Activated CD8-positive, alpha-beta memory T cell treated with anti-CD3 and anti-CD28 coated beads for 1 hour (primary cell): Measurements from ENCODE around the gene EPSTI1.
"Not testable (repeated sequence)": the region's sequence is repeated elsewhere in the genome, so short reads cannot be mapped to it uniquely, and the experiment has no call there.

Experiments
- DNase-seq, 2 donors: peaks; one replicate each; pipeline ENCODE4 v3.0.0-alpha.2; 2020; ENCODE audit warnings: low read depth in 1 of 2; ENCODE audit errors: extremely low read depth in 1 of 2

The EPSTI1 gene

DNA sequence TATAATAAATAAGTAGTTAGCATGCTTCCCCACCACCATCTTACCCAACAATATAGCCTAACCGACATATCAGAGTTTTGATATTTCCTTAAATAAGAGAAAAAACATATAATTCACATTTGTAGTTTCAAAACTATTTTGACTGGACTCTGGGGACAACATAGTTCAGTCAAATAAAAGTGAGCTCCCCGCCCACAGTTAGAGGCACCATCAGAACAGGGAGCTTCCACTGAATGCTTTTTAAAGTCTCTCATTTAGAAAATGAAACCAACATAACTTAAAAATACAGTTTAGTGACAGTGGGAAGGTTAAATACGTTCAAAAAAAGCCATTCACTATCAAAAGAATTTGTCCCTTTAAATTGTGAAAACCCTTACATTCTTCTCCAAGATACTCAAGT lies 92.8 kb downstream of the EPSTI1 start:
- DNase-seq = no peak

- no peak for DNase-seq
These were observed 96.3 kb downstream of the EPSTI1 start for GRCh38 chr13:42895776-42896175.

- no peak for DNase-seq
These were observed 97.2 kb downstream of the EPSTI1 start for GRCh38 chr13:42894765-42895243.

GRCh38 chr13:42893214-42893671 lies 98.8 kb downstream of the EPSTI1 start:
- no peak for DNase-seq

DNA sequence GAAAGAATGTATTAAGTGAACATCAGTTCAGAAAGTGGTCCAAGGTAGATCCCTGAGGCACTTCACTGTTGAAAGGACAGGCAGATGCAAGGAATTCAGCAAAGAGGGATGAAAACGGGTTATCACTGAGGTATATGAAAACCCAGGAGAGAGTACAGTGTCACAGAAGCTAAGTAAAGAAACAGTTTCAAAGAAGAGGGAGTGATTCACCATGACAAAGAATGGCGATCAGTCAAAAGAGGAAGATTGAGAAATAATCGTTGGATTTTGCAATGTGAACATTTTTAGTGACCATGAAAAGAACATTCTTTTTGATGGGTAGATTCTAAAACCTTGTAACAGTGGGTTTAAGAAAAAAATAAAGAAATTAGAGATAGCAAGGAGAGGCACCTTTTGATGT lies 99.3 kb downstream of the EPSTI1 start:
- DNase-seq = no peak

GRCh38 chr13:42891591-42891990 lies 100.5 kb downstream of the EPSTI1 start:
- DNase-seq = no peak

DNA sequence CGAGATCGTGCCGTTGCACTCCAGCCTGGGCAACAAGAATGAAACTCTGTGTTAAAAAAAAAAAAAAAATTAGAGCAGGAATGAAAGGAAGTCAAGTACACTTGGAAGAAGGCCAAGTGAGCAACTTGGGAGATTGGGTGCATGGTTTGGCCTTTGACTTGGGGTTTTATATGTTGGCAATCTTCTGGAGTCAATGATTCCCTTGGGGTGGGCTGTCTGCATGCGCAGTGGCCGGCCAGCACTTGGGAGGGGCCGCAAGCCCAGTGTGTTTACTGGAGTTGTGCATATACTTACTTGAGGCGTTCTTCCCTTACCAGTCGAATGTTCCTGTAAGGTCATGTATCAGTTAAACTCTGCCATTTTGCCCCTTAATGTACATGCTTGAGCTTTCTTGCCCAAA lies 106.7 kb downstream of the EPSTI1 start:
- no peak for DNase-seq

DNA sequence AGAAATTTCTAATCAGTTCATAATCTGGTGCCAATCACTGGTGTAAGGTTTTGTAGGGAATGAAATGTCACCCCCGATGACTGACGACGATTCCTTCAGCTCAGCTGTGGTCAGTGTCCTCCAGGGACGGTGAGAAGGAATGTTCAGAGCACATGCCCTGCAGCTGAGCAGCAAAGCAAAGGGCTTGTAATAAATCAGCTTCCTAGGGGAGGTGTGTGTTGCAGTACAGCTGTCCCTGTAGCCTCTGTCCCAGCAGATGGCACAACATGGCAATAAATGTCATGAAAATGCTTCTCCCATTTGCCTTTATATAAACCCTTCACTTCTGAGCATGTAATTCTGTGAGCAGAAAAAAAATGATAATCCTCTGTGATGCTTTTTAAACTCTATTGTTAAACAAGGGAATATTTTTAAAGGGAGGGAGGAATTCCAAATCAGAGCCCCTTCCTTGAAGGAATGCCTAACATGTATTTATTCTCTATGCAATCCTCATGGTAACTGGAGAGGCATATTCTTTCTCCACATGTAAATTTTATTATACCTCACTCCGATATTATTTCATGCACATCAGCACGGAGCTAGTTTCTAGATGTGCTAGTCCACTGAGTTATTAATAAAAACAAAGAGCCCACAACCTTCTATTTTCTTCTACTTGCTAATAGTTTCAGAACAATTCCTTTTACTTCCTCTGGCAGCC lies 108.1 kb downstream of the EPSTI1 start:
- no peak for DNase-seq

- DNase-seq = no peak
These were observed 108.9 kb downstream of the EPSTI1 start for GRCh38 chr13:42883142-42883541.

DNA sequence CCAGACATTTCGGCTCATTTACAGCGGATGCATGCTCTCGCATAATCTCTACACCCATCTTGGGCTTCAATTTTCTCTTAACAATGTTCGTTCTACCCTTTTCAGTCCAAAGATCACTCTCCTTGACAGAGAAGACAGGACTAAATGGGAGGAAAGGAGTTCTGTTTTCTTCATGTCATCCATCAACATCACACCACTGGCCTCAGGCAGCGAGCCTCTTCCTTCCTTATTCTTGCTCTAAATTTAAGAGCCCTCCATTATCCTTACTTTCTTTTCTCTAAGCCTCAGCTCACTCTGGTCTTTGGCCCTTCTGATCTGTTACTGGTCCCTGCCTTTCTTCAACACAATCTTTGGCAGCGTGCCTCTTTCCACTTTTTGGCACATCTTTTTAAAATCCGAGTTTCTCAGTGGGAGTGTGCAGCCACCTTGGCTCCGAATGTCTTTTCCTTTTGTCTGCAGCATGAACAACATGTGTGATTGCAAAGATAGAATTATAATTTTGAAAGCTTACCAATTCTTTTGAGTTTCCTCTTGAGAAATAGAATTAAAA lies 111.9 kb downstream of the EPSTI1 start:
- DNase-seq = no peak

DNA sequence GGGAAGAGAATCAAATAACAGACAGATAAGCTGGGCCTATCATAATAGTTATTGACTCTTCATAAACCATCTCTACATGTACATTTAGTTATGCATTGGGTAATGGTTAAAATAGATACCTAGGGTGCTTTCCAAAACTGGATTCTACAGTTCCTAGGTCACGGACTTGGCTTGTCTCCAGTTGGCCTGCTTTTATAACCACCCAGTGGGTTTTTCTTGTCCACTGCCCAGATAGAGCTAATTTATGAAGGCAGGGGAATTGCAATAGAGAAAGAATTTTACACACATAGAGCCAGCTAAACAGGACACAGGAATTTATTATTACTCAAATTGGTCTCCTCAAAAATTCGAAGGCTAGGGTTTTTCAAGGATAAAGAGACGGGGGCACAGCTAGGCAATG lies 113.3 kb downstream of the EPSTI1 start:
- DNase-seq = no peak

DNA sequence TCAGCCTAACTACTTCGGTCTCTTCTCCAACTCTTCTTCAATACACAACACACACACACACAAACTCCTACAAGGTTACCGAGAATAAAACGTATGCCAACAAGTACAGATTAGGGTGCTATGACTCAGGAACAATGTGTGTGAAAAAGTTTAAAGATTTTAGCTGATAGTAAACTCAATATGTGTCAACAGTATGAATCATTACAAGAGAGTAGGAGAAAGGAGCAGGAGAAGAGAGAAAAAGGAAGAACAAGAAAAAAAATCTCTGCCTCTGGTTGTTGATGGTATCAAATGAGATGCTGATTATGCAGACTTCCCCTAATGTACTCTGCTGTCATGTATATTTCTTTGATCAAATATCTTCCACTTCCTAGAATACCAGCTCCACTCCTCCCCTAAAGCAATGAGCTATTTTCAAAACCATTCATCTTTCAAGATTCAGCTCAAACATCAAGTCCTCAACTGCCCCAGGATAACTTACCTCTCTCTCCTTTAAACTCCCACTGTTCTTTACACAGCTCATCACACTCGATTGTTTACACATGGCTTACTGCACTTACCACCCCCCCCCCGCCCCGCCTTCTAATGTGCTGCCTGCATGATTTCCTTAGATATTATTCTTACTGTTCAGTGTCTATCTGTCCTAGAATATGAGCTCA lies 115.0 kb downstream of the EPSTI1 start:
- no peak for DNase-seq

GRCh38 chr13:42876270-42876714 lies 115.7 kb downstream of the EPSTI1 start:
- no peak for DNase-seq

DNA sequence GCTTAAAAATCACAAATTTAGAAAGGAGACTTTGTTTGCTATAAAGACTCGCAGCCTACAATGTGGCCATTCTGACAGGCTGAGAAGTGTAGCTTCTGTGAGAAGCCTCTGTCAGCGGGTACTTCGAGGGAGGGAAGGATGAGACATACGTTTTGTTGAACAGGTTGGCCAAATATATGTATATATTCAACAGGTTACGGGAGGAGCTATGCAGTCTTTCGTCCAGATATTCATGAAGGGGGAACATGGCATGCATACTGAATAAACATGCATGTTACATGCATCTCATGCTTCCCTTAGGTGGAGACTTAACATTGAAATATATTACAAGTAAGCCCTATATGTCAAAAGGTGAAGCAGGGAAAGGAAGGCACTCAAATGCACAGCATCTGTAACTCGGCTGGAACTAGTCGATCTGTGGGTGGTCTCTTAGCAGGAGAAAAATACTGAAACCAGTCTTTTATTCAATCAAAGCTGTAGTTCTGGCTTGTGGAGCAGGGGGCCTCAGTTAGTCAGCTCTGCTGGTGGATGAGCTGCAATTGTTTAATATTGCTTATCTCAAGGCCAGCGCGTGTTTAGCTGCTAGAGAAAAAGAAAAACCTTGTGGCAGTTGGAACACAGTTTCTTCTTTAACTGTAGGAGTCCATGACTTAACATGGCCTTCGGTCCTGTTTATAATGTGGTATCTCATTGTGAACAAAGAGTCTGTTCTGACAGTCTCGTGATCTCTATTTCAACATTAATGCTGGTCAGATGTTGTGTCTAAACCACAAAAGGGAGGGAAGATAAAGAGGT lies 116.4 kb downstream of the EPSTI1 start:
- DNase-seq = no peak

DNA sequence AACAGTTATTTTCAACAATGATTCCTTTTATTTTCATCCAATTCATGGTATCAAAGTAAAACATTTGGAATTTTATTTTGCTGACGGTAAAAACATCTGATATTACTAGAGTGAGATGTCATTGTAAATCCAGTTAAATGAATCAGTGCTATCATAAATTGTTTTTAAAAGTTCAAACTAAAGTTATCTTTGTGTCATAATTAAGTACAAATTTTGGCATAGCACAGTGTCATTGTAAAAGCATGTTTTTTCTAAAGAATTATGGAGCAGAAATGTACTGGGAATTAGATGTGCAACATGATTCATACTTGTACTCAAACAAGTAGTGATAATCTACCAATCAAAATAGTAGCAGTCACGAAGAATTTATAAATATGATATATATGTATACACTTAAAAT lies 117.8 kb downstream of the EPSTI1 start:
- DNase-seq = no peak

DNA sequence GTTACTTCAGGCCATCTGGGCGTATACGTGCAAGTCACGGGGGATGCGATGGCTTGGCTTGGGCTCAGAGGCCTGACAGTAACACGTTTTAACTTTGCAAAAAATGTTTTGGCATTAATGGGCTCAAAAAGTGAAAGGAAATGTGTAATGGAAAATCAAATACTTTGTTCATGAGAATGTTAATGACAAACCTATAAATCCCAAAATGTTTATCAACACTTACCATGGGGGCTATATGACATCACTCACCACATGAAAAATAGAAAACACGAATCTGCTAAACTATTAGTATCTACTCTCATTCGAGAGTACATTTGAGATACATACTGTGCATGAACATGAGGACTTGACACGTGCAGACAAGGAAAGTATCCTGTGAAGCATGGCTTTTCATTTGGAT lies 119.0 kb downstream of the EPSTI1 start:
- DNase-seq = no peak

GRCh38 chr13:42867232-42867631 lies 124.8 kb downstream of the EPSTI1 start:
- DNase-seq = no peak

DNA sequence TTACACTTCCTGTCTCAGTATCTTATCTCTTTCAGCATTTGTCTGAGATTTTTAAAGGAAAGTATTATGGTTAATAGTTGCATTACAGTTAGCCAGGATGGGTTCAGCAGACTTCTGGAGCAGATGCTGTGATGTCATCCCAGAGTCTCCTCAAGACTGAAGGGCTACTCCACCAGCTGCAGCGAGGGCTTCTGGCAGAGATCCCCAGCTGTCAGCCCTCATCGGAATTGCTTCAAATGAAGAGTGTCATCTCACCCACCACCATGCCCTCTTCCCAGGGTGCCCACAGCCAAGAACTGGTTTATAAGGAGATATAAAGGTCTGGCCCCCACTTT lies 126.3 kb downstream of the EPSTI1 start:
- DNase-seq = no peak

- DNase-seq = no peak
These were observed 126.9 kb downstream of the EPSTI1 start for GRCh38 chr13:42864952-42865767.

DNA sequence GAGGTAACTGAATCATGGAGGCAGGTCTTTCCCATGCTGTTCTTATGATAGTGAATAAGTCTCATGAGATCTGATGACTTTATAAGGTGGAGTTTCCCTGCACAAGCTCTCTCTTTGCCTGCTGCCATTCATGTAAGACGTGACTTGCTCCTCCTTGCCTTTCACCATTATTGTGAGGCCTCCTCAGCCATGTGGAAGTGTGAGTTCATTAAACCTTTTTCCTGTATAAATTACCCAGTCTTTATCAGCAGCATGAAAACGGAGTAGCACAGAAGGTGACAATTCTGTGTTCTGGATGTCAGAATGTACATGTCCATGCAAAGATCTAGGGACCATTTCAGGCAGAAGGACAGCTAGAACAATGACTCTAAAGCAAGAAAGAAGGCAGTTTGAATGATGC lies 129.7 kb downstream of the EPSTI1 start:
- DNase-seq = not testable (repeated sequence)

DNA sequence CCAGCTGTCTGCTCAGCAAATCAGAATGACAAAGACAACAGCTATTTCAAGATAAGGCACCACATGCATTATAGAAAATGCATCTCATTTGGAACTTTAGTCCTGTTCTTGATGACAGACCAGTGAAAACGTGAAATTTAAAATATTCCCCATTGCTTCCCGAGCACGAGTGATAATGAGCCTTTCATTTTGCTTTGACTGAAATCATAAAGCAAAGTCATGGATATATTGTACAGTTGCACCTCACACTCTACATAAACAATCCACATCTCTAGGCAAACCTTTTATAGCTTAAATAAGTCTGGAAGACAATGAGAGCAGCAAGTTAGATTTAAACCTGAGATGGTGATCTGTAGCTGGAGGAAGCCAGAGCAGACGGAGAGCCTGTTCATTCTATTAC lies 131.6 kb downstream of the EPSTI1 start:
- DNase-seq = no peak
